Bronchial epithelial cell (primary cell): ENCODE results near the gene APLF. TPM values are rescaled to one million over a fixed set of nuclear protein-coding genes. Genes with fewer than 3 reads are reported as not detected.
A peak's percentile ranks its signal among the peaks of the same experiment; 100 is the strongest.
"Not testable (repeated sequence)": the region's sequence is repeated elsewhere in the genome, so short reads cannot be mapped to it uniquely, and the experiment has no call there.

Experiments
- DNase-seq: peaks from one replicate; pipeline ENCODE4 v3.0.0-alpha.2; 2010; ENCODE audit warnings: low read depth
- FAIRE-seq: peaks from 2 replicates; lab custom pipeline; 2011; peaks lifted over from hg19 to GRCh38; lab: Jason Lieb, UNC
- H3K27me3 ChIP-seq: 2 replicates; pipeline ENCODE4 v1.5.1; 2011; ENCODE audit warnings: low read length; ENCODE audit not compliant: control insufficient read depth, insufficient read depth
- H3K36me3 ChIP-seq: 2 replicates; pipeline ENCODE4 v1.5.1; 2011; ENCODE audit warnings: low read length; ENCODE audit not compliant: control insufficient read depth, insufficient read depth
- H3K4me3 ChIP-seq: 2 replicates; pipeline ENCODE4 v1.5.1; 2011; ENCODE audit warnings: mild to moderate bottlenecking, low read depth, low read length, control low read depth
- CTCF ChIP-seq: IDR thresholded peaks from 2 replicates; pipeline ENCODE4 v1.5.1; 2011; ENCODE audit warnings: mild to moderate bottlenecking, moderate library complexity, low read length, control low read depth, inconsistent platforms; ENCODE audit not compliant: insufficient read depth, severe bottlenecking
- total RNA-seq: library from RNA; depleted of rRNA; stranded (reverse); fragments of >200 nt; gene quantifications from 2 replicates; pipeline ENCODE4 v1.2.1, GENCODE V29; 2014

The APLF gene
- total RNA-seq, 1 donor from 2014 or later, result 4.2 TPM

- peak; percentile 12 for TF ChIP-seq CTCF
- Histone ChIP-seq H3K27me3 (no peaks in the 10 kb centered on the region), H3K36me3 (no peaks in the 10 kb centered on the region), H3K4me3 (no peak overlapping the region)
- no peak for FAIRE-seq
- peak; percentile 47 for DNase-seq
Observed at GRCh38 chr2:68487773-68488355, 20.5 kb downstream of the APLF start.

- not testable (repeated sequence) for H3K4me3 ChIP-seq, H3K36me3 ChIP-seq, FAIRE-seq, H3K27me3 ChIP-seq
- peak; percentile 47 for DNase-seq
Observed at GRCh38 chr2:68488605-68489004, 21.2 kb downstream of the APLF start.

- FAIRE-seq (no peak), DNase-seq (no peak)
- H3K27me3 ChIP-seq, result no peaks in the 10 kb centered on the region
- H3K36me3 ChIP-seq, result no peaks in the 10 kb centered on the region
- H3K4me3 ChIP-seq, result no peak overlapping the region
- TF ChIP-seq CTCF, result no peak
Observed at GRCh38 chr2:68489282-68489681, 21.9 kb downstream of the APLF start.

GRCh38 chr2:68491582-68491981 is 24.2 kb downstream of the APLF start:
- H3K27me3 ChIP-seq, result no peaks in the 10 kb centered on the region
- no peak for DNase-seq
- FAIRE-seq, result no peak
- H3K4me3 ChIP-seq, result no peak overlapping the region
- no peaks in the 10 kb centered on the region for H3K36me3 ChIP-seq
- TF ChIP-seq CTCF, result no peak

- FAIRE-seq (no peak), DNase-seq (no peak)
- Histone ChIP-seq H3K4me3 (no peak overlapping the region), H3K36me3 (no peaks in the 10 kb centered on the region), H3K27me3 (no peaks in the 10 kb centered on the region)
- TF ChIP-seq CTCF, result no peak
Observed at GRCh38 chr2:68499133-68499532, 31.7 kb downstream of the APLF start.

- H3K4me3 ChIP-seq, result no peak overlapping the region
- FAIRE-seq (no peak), DNase-seq (no peak)
- H3K36me3 ChIP-seq, result no peaks in the 10 kb centered on the region
- no peak for TF ChIP-seq CTCF
- no peaks in the 10 kb centered on the region for H3K27me3 ChIP-seq
Observed at GRCh38 chr2:68500649-68501048, 33.3 kb downstream of the APLF start.
